ENCODE data around the gene PMEL. TPM values are rescaled to one million over a fixed set of nuclear protein-coding genes. Genes with fewer than 3 reads are reported as not detected.

The PMEL gene
- total RNA-seq, 2 donors from 2014 or later, result 0.18 to 8.6 TPM

- no peak for DNase-seq (ENCODE audit: low spot score)
- H3K27me3 ChIP-seq (replicated peaks; ENCODE audit: insufficient read depth), result no peaks in the 10 kb centered on the region
- no peak overlapping the region for H3K4me3 ChIP-seq
- H3K4me1 ChIP-seq (replicated peaks), result no peaks in the 10 kb centered on the region
- H3K27ac ChIP-seq, result no peak overlapping the region
- TF ChIP-seq POLR2A (IDR thresholded peaks at IDR 0.05) (no peak), CTCF (IDR thresholded peaks at IDR 0.05) (no peak), POLR2AphosphoS5 (IDR thresholded peaks at IDR 0.05) (no peak)
- 91% methylated on average over 8 of the region's 8 CpGs for WGBS
- no peaks in the 10 kb centered on the region for H3K9me3 ChIP-seq
- no peaks in the 10 kb centered on the region for H3K36me3 ChIP-seq
- intact Hi-C loops (cut with DNase I), result loop anchor here (2.0 kb wide), 1 partner anchor 200 kb away; no protein-coding TSS in a partner anchor
These were observed 26.9 kb downstream of the PMEL start for GRCh38 chr12:55938826-55939501.

- Histone ChIP-seq H3K4me3 (no peak overlapping the region), H3K36me3 (no peaks in the 10 kb centered on the region), H3K9me3 (no peaks in the 10 kb centered on the region), H3K4me1 (replicated peaks) (peaks cover 4% of the 10 kb centered on the region), H3K27me3 (replicated peaks; ENCODE audit: insufficient read depth) (no peaks in the 10 kb centered on the region), H3K27ac (no peak overlapping the region)
- WGBS, result 93% methylated on average over 2 of the region's 2 CpGs
- intact Hi-C loops (cut with DNase I), result loop anchor here (2.0 kb wide), 1 partner anchor 199 kb away; no protein-coding TSS in a partner anchor
- DNase-seq (ENCODE audit: low spot score), result no peak
- no peak for TF ChIP-seq POLR2AphosphoS5 (IDR thresholded peaks at IDR 0.05)
- TF ChIP-seq CTCF (IDR thresholded peaks at IDR 0.05), result no peak
These were observed 27.9 kb downstream of the PMEL start for GRCh38 chr12:55937981-55938380.

- TF ChIP-seq POLR2A (IDR thresholded peaks at IDR 0.05), result no peak
- no peak for TF ChIP-seq POLR2AphosphoS5 (IDR thresholded peaks at IDR 0.05)
- TF ChIP-seq CTCF (IDR thresholded peaks at IDR 0.05), result no peak
- no peaks in the 10 kb centered on the region for H3K36me3 ChIP-seq
- intact Hi-C loops (cut with DNase I), result no loop called here
- H3K4me1 ChIP-seq (replicated peaks), result peaks cover 4% of the 10 kb centered on the region
- 56% methylated on average over 26 of the region's 26 CpGs for WGBS
- H3K9me3 ChIP-seq, result no peaks in the 10 kb centered on the region
- no peaks in the 10 kb centered on the region for H3K27me3 ChIP-seq (replicated peaks; ENCODE audit: insufficient read depth)
- DNase-seq (ENCODE audit: low spot score), result no peak
- no peak overlapping the region for H3K4me3 ChIP-seq
- peak overlapping the region in 1 of 2 donors; percentile 33 for H3K27ac ChIP-seq
These were observed 30.1 kb downstream of the PMEL start for GRCh38 chr12:55935738-55936151.

- Histone ChIP-seq H3K27me3 (replicated peaks; ENCODE audit: insufficient read depth) (no peaks in the 10 kb centered on the region), H3K9me3 (no peaks in the 10 kb centered on the region), H3K27ac (no peak overlapping the region), H3K4me3 (no peak overlapping the region), H3K4me1 (replicated peaks) (peaks cover 4% of the 10 kb centered on the region), H3K36me3 (no peaks in the 10 kb centered on the region)
- WGBS, result 100% methylated on average over 1 of the region's 1 CpG
- TF ChIP-seq CTCF (IDR thresholded peaks at IDR 0.05) (no peak), POLR2A (IDR thresholded peaks at IDR 0.05) (no peak), POLR2AphosphoS5 (IDR thresholded peaks at IDR 0.05) (no peak)
- intact Hi-C loops (cut with DNase I), result no loop called here
- no peak for DNase-seq (ENCODE audit: low spot score)
These were observed 31.1 kb downstream of the PMEL start for GRCh38 chr12:55934773-55935172.
